ENCODE data around the gene SDC1.

DNA sequence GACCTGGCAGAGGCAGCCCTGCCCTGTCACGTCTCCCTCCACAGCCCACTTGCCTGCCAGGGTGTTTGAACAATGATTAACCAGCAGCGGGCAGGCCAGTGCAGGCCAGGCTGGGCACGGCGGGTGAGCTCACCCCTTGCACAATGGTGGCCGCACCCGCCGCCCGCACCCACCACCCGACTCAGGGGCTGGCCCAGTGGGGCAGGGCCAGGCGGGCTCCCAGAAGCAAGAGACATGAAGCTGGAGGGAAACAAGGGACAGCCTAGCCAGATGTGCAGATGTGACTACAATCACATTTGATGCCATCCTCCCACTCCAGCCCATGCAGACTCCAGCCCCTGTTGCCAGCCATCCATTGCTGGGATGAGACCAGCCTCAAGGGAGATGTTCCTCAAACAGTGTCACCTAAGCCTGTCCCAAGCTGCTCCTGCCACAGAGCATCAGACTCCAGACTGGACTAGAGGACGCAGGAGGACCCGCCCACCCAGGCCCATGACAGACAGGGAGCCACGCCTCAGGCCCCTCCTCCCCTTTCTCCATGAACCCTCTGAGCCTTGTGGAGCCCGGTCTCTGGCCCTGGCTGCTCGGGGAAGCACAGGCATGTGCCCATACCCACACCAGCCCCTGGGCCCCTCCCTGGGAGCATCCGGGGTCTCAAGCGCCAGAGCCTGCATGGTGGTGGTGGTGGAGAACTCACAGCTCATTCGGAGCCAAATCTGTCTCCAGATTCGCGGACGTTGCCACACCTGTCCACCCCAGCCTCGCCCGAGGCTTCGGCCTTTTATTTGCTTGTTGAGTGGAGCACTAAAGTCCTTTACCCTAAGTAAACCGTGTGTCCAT is 45.0 kb downstream of the SDC1 start:
- no peak for TF ChIP-seq POLR2AphosphoS5 (IDR thresholded peaks at IDR 0.05; ENCODE audit: borderline replicate concordance, low read depth, low read length)
- TF ChIP-seq EZH2 (IDR thresholded peaks at IDR 0.05): no peak

Data from SK-N-MC (cell line).